Skeletal muscle cell (primary cell): Measurements from ENCODE around the gene ZNF385B.
"Not testable (repeated sequence)": the region's sequence is repeated elsewhere in the genome, so short reads cannot be mapped to it uniquely, and the experiment has no call there.

Experiments
- DNase-seq: peaks from one replicate; pipeline ENCODE4 v3.0.0-alpha.2; 2010; ENCODE audit warnings: low read depth
- H3K4me3 ChIP-seq: 2 replicates; pipeline ENCODE4 v1.5.1; 2011; ENCODE audit warnings: low read depth, mild to moderate bottlenecking, control low read depth, low read length, moderate library complexity

ZNF385B gene

GRCh38 chr2:179470992-179471391 is 390.4 kb downstream of the ZNF385B start:
- H3K4me3 ChIP-seq, result no peak overlapping the region
- DNase-seq, result no peak

GRCh38 chr2:179470089-179470488 is 391.3 kb downstream of the ZNF385B start:
- no peak overlapping the region for H3K4me3 ChIP-seq
- DNase-seq, result no peak

GRCh38 chr2:179467960-179468359 is 393.5 kb downstream of the ZNF385B start:
- H3K4me3 ChIP-seq, result no peak overlapping the region
- no peak for DNase-seq

GRCh38 chr2:179467111-179467510 is 394.3 kb downstream of the ZNF385B start:
- DNase-seq, result peak; percentile 67
- H3K4me3 ChIP-seq, result no peak overlapping the region

GRCh38 chr2:179461420-179461819 is 400.0 kb downstream of the ZNF385B start:
- H3K4me3 ChIP-seq, result no peak overlapping the region
- no peak for DNase-seq

GRCh38 chr2:179460181-179460929 is 401.1 kb downstream of the ZNF385B start:
- no peak overlapping the region for H3K4me3 ChIP-seq
- DNase-seq, result peak; percentile 94

GRCh38 chr2:179458113-179458512 is 403.3 kb downstream of the ZNF385B start:
- DNase-seq, H3K4me3 ChIP-seq: not testable (repeated sequence)

GRCh38 chr2:179455824-179456223 is 405.6 kb downstream of the ZNF385B start:
- no peak overlapping the region for H3K4me3 ChIP-seq
- no peak for DNase-seq

- H3K4me3 ChIP-seq, result no peak overlapping the region
- no peak for DNase-seq
These were observed 406.3 kb downstream of the ZNF385B start for GRCh38 chr2:179455172-179455524.

GRCh38 chr2:179454443-179455171 is 406.8 kb downstream of the ZNF385B start:
- peak; percentile 88 for DNase-seq
- H3K4me3 ChIP-seq, result no peak overlapping the region

GRCh38 chr2:179449010-179449409 is 412.4 kb downstream of the ZNF385B start:
- DNase-seq, result no peak
- no peak overlapping the region for H3K4me3 ChIP-seq

GRCh38 chr2:179447839-179448447 is 413.5 kb downstream of the ZNF385B start:
- H3K4me3 ChIP-seq, result no peak overlapping the region
- DNase-seq, result no peak

GRCh38 chr2:179447421-179447820 is 414.0 kb downstream of the ZNF385B start:
- no peak overlapping the region for H3K4me3 ChIP-seq
- DNase-seq, result no peak

- no peak overlapping the region for H3K4me3 ChIP-seq
- no peak for DNase-seq
These were observed 414.8 kb downstream of the ZNF385B start for GRCh38 chr2:179446476-179447141.

GRCh38 chr2:179444056-179444455 is 417.4 kb downstream of the ZNF385B start:
- H3K4me3 ChIP-seq, result no peak overlapping the region
- no peak for DNase-seq

GRCh38 chr2:179443180-179443579 is 418.2 kb downstream of the ZNF385B start:
- no peak overlapping the region for H3K4me3 ChIP-seq
- DNase-seq, result no peak

GRCh38 chr2:179442206-179442605 is 419.2 kb downstream of the ZNF385B start:
- no peak overlapping the region for H3K4me3 ChIP-seq
- DNase-seq, result no peak

GRCh38 chr2:179441551-179441950 is 419.9 kb downstream of the ZNF385B start:
- no peak overlapping the region for H3K4me3 ChIP-seq
- no peak for DNase-seq

- no peak for DNase-seq
- H3K4me3 ChIP-seq, result no peak overlapping the region
These were observed 420.7 kb downstream of the ZNF385B start for GRCh38 chr2:179440642-179441251.

GRCh38 chr2:179438654-179439053 is 422.8 kb downstream of the ZNF385B start:
- H3K4me3 ChIP-seq, result no peak overlapping the region
- no peak for DNase-seq
